Gastroesophageal sphincter (tissue), 4 donors: Measurements from ENCODE around the gene MEF2C. TPM values are rescaled to one million over a fixed set of nuclear protein-coding genes. Genes with fewer than 3 reads are reported as not detected.

ENCODE experiments used
- ATAC-seq: fragments of 150-250 bp; one replicate; pipeline ENCODE4 v1.9.1; 2016; ENCODE audit warnings: mild to moderate bottlenecking, moderate library complexity
- H3K27ac ChIP-seq, 4 donors: fragments of 200-600 bp; sonication (generic) in 3 of 4; 1 replicate in 3 of 4; 2 replicates in 1 of 4; pipeline ENCODE4 v1.5.1; 2016 to 2019
- H3K27me3 ChIP-seq: fragments of 200-600 bp; sonication (generic); one replicate; pipeline ENCODE4 v1.5.1; 2019
- H3K36me3 ChIP-seq, 2 donors: fragments of 200-600 bp; sonication (generic); one replicate each; pipeline ENCODE4 v1.5.1; 2019; ENCODE audit warnings: control low read depth in 1 of 2
- H3K4me1 ChIP-seq, 3 donors: fragments of 200-600 bp; sonication (generic); 1 replicate in 2 of 3; 2 replicates in 1 of 3; pipeline ENCODE4 v1.5.1; 2016 to 2019; ENCODE audit warnings: control low read depth in 2 of 3
- H3K4me3 ChIP-seq, 2 donors: fragments of 200-600 bp; sonication (generic); one replicate each; pipeline ENCODE4 v1.5.1; 2019; ENCODE audit warnings: mild to moderate bottlenecking in 1 of 2, moderate library complexity in 1 of 2
- H3K9me3 ChIP-seq, 3 donors: fragments of 200-600 bp; sonication (generic); one replicate each; pipeline ENCODE4 v1.5.1; 2017 to 2019; ENCODE audit warnings: control low read depth in 2 of 3
- CTCF ChIP-seq, 4 experiments: fragments of 200-600 bp in 2 of 4; fragments of 450-650 bp in 2 of 4; sonication (generic) in 1 of 4; IDR thresholded peaks; one replicate each; pipeline ENCODE4 v1.5.1; 2017 to 2019; ENCODE audit warnings: antibody characterized with exemption in 4 of 4, mild to moderate bottlenecking in 2 of 4, moderate library complexity in 2 of 4
- EP300 ChIP-seq: sonication (generic); formaldehyde crosslinking; IDR thresholded peaks from one replicate; pipeline ENCODE4 v1.6.1; 2017; ENCODE audit warnings: antibody characterized with exemption, mild to moderate bottlenecking
- POLR2A ChIP-seq, 2 donors: fragments of 450-650 bp; IDR thresholded peaks; one replicate each; pipeline ENCODE4 v1.6.1; 2017; ENCODE audit warnings: antibody characterized with exemption in 2 of 2, mild to moderate bottlenecking in 2 of 2, moderate library complexity in 1 of 2
- POLR2AphosphoS5 ChIP-seq: sonication (generic); formaldehyde crosslinking; IDR thresholded peaks from one replicate; pipeline ENCODE4 v1.6.1; 2017; ENCODE audit warnings: antibody characterized with exemption
- WGBS, 2 donors: methylation state at CpG; one replicate each; pipeline ENCODE4 v1.1.5; 2018; ENCODE audit warnings: low coverage in 1 of 2; 5-methylcytosine and 5-hydroxymethylcytosine counted together
- total RNA-seq, 4 donors: library from RNA; depleted of rRNA; stranded (reverse); fragments of >200 nt; gene quantifications; one replicate each; pipeline ENCODE4 v1.1.0, GENCODE V29; 2016

The MEF2C gene
- total RNA-seq, 4 donors from 2014 or later, result 23.1 to 66.9 (median 29.5) TPM

GRCh38 chr5:88700121-88700520 lies 182.9 kb downstream of the MEF2C start:
- Histone ChIP-seq H3K9me3 (no peaks in the 10 kb centered on the region), H3K27me3 (peaks cover 64% of the 10 kb centered on the region), H3K4me1 (peaks cover 0 to 4% (median 0%) of the 10 kb centered on the region in 3 donors), H3K36me3 (no peaks in the 10 kb centered on the region), H3K27ac (no peak overlapping the region), H3K4me3 (no peak overlapping the region)
- TF ChIP-seq CTCF (IDR thresholded peaks at IDR 0.05), result no peak
- TF ChIP-seq EP300, result no peak
- no peak for TF ChIP-seq POLR2AphosphoS5
- TF ChIP-seq POLR2A (IDR thresholded peaks at IDR 0.05), result no peak
- ATAC-seq, result no peak

GRCh38 chr5:88698290-88698689 lies 184.7 kb downstream of the MEF2C start:
- 55 to 76% methylated on average over 1 of the region's 1 CpG for WGBS, 2 donors
- no peaks in the 10 kb centered on the region for H3K9me3 ChIP-seq
- no peak for TF ChIP-seq POLR2AphosphoS5
- no peak for TF ChIP-seq EP300
- TF ChIP-seq CTCF (IDR thresholded peaks at IDR 0.05), result no peak
- no peak for TF ChIP-seq POLR2A (IDR thresholded peaks at IDR 0.05)
- peaks cover 0 to 19% (median 0%) of the 10 kb centered on the region in 3 donors for H3K4me1 ChIP-seq
- peaks cover 79% of the 10 kb centered on the region for H3K27me3 ChIP-seq
- no peaks in the 10 kb centered on the region for H3K36me3 ChIP-seq
- no peak overlapping the region for H3K4me3 ChIP-seq
- ATAC-seq, result no peak
- H3K27ac ChIP-seq, result no peak overlapping the region

DNA sequence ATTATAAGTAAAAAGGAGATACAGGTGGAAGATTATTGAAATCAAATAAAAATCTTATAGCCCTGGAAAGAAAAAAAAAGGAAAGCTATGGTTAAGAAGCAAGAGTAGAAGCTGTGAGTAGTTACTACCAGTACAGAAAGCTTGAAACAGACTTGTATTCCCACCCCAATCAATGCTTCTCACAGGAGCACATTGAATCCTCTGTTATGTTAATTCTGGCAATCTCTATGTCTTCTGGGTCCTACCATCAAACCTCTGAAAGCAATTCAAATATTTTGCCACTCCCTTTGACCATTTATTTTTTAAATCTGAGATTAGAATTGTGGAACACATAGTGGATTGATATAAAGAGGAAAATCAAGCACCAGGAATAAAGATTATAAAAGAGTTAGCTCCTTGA lies 186.5 kb downstream of the MEF2C start:
- no peaks in the 10 kb centered on the region for H3K36me3 ChIP-seq
- no peak overlapping the region for H3K4me3 ChIP-seq
- H3K27me3 ChIP-seq, result peaks cover 88% of the 10 kb centered on the region
- ATAC-seq, result no peak
- TF ChIP-seq CTCF (IDR thresholded peaks at IDR 0.05), result no peak
- no peak for TF ChIP-seq EP300
- TF ChIP-seq POLR2AphosphoS5, result no peak
- H3K9me3 ChIP-seq, result no peaks in the 10 kb centered on the region
- peaks cover 0 to 38% (median 8%) of the 10 kb centered on the region in 3 donors for H3K4me1 ChIP-seq
- no peak overlapping the region for H3K27ac ChIP-seq

DNA sequence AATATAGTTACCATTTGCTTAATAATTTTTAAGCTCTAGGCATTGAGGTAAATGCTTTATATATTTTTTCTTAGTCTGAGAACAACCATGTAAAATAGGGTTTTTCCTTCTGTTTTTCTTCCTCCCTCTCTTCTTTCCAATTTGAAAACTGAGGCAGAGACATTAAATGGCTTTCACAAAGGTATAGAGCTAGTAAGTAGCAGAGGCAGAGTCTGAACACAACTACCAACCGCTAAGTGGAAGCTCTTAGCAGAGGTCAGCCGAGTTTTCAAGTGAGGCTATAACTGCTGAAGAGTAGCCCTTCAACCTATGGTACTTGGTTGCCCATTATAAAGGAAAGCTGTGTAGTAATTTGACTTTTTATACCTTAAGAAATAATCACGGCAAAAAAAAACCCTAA lies 187.1 kb downstream of the MEF2C start:
- Histone ChIP-seq H3K9me3 (no peaks in the 10 kb centered on the region), H3K4me3 (no peak overlapping the region), H3K4me1 (peaks cover 0 to 43% (median 8%) of the 10 kb centered on the region in 3 donors), H3K27me3 (peaks cover 92% of the 10 kb centered on the region), H3K36me3 (no peaks in the 10 kb centered on the region), H3K27ac (no peak overlapping the region)
- ATAC-seq, result no peak
- TF ChIP-seq POLR2A (IDR thresholded peaks at IDR 0.05) (no peak), EP300 (no peak), POLR2AphosphoS5 (no peak), CTCF (IDR thresholded peaks at IDR 0.05) (no peak)
- 25 to 26% methylated on average over 3 of the region's 3 CpGs for WGBS, 2 donors

GRCh38 chr5:88695232-88695631 lies 187.8 kb downstream of the MEF2C start:
- Histone ChIP-seq H3K36me3 (no peaks in the 10 kb centered on the region), H3K4me3 (no peak overlapping the region), H3K9me3 (no peaks in the 10 kb centered on the region), H3K27me3 (peaks cover 99% of the 10 kb centered on the region), H3K27ac (no peak overlapping the region), H3K4me1 (peaks cover 0 to 50% (median 11%) of the 10 kb centered on the region in 3 donors)
- TF ChIP-seq POLR2A (IDR thresholded peaks at IDR 0.05) (no peak), POLR2AphosphoS5 (no peak), EP300 (no peak), CTCF (IDR thresholded peaks at IDR 0.05) (no peak)
- WGBS, 2 donors, result 8 to 14% methylated on average over 6 to 14 of the region's 19 CpGs
- ATAC-seq, result no peak
